GM18511 (cell line): Measurements from ENCODE around the gene CIAO3.
"Not testable (repeated sequence)": the region's sequence is repeated elsewhere in the genome, so short reads cannot be mapped to it uniquely, and the experiment has no call there.

Source experiments
- ATAC-seq: cut with Tn5 transposase; IDR thresholded peaks from one replicate; pipeline ENCODE4 v1.9.1; 2021; ENCODE audit warnings: mild to moderate bottlenecking, moderate library complexity; ENCODE audit not compliant: unreplicated experiment

The CIAO3 gene

GRCh38 chr16:694863-695354 lies 45.9 kb downstream of the CIAO3 start:
- ATAC-seq: no peak

GRCh38 chr16:694187-694862 lies 46.5 kb downstream of the CIAO3 start:
- no peak for ATAC-seq

GRCh38 chr16:693766-694165 lies 47.0 kb downstream of the CIAO3 start:
- ATAC-seq: no peak

GRCh38 chr16:693364-693763 lies 47.4 kb downstream of the CIAO3 start:
- ATAC-seq: no peak

GRCh38 chr16:692356-693108 lies 48.3 kb downstream of the CIAO3 start:
- ATAC-seq: no peak

GRCh38 chr16:691242-691641 lies 49.6 kb downstream of the CIAO3 start:
- not testable (repeated sequence) for ATAC-seq

- no peak for ATAC-seq
These were observed 51.5 kb downstream of the CIAO3 start for GRCh38 chr16:689175-689897.

- ATAC-seq: no peak
These were observed 53.3 kb downstream of the CIAO3 start for GRCh38 chr16:687499-687898.

- ATAC-seq: no peak
These were observed 54.1 kb downstream of the CIAO3 start for GRCh38 chr16:686459-687260.

GRCh38 chr16:685967-686366 lies 54.8 kb downstream of the CIAO3 start:
- no peak for ATAC-seq

GRCh38 chr16:684961-685696 lies 55.7 kb downstream of the CIAO3 start:
- ATAC-seq: no peak

GRCh38 chr16:684071-684794 lies 56.6 kb downstream of the CIAO3 start, which contains the start of gene JMJD8:
TSS of gene JMJD8 (minus strand) at chr16:684334. CDS start at chr16:684319, 15 bp downstream.
- peak; percentile 72 for ATAC-seq

- ATAC-seq: no peak
These were observed 57.3 kb downstream of the CIAO3 start for GRCh38 chr16:683396-684070.

- ATAC-seq: no peak
These were observed 58.1 kb downstream of the CIAO3 start for GRCh38 chr16:682493-683395.

GRCh38 chr16:681746-682427 lies 58.9 kb downstream of the CIAO3 start:
- ATAC-seq: no peak

- ATAC-seq: no peak
These were observed 59.6 kb downstream of the CIAO3 start for GRCh38 chr16:680967-681745.

GRCh38 chr16:680625-680945 lies 60.2 kb downstream of the CIAO3 start:
- ATAC-seq: no peak
